Nephron (organoid): Measurements from ENCODE around the gene DOK7.

Source experiments
- H3K27ac Mint-ChIP-seq, 3 experiments: 2 replicates each; pipeline ENCODE4 v1.8.0; 2020; ENCODE audit warnings: mixed read lengths in 3 of 3, mild to moderate bottlenecking in 2 of 3, moderate library complexity in 1 of 3
- H3K27me3 Mint-ChIP-seq: 2 replicates; pipeline ENCODE4 v1.8.0; 2021; ENCODE audit warnings: low read depth, mild to moderate bottlenecking, moderate library complexity, mixed read lengths
- H3K36me3 Mint-ChIP-seq: 2 replicates; pipeline ENCODE4 v1.8.0; 2020; ENCODE audit warnings: low read depth, mixed read lengths
- H3K4me1 Mint-ChIP-seq: 2 replicates; pipeline ENCODE4 v1.8.0; 2020; ENCODE audit warnings: mixed read lengths
- H3K4me3 Mint-ChIP-seq, 3 experiments: 2 replicates each; pipeline ENCODE4 v1.8.0; 2020; ENCODE audit warnings: mild to moderate bottlenecking in 3 of 3, mixed read lengths in 3 of 3, moderate library complexity in 2 of 3
- H3K9me3 Mint-ChIP-seq: 2 replicates; pipeline ENCODE4 v1.8.0; 2020; ENCODE audit warnings: mixed read lengths
- TF ChIP-seq, protein P1 (sequence below), 3 experiments: fragments of 200-600 bp; sonication (generic); IDR thresholded peaks; one replicate each; pipeline ENCODE4 v1.5.0; 2021; ENCODE audit warnings: antibody characterized with exemption in 3 of 3; ENCODE audit not compliant: unreplicated experiment in 3 of 3

The DOK7 gene

DNA sequence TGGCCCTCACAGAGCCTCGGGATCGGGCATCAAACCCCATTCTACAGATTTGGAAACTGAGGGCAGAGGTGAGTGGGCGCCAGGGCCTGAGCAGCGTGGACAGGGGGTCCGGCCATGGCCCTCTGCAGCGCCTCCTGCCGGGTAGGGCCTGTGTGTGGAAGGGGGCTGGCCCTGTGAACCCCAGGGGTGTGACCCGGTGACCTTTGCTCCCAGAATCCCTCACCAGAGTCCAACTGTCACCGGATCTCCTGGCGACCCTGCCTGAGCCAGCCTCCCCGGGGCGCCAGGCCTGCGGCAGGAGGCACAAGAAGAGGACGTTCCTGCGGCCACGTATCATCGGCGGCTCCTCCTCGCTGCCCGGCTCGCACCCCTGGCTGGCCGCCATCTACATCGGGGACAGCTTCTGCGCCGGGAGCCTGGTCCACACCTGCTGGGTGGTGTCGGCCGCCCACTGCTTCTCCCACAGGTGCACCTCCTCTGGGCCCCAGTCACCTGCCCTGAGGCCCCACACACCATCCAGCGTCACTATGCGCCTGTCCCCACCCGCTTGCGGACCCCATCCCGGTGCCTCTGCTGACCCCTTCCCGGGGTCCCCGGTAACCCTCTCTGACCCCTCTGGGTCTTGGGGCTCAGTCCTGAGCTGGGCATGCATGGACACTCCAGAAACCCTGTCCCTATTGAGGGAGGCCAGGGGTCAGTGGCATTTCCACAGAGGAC lies 17.1 kb upstream of the DOK7 start:
- TF ChIP-seq, protein P1, sequence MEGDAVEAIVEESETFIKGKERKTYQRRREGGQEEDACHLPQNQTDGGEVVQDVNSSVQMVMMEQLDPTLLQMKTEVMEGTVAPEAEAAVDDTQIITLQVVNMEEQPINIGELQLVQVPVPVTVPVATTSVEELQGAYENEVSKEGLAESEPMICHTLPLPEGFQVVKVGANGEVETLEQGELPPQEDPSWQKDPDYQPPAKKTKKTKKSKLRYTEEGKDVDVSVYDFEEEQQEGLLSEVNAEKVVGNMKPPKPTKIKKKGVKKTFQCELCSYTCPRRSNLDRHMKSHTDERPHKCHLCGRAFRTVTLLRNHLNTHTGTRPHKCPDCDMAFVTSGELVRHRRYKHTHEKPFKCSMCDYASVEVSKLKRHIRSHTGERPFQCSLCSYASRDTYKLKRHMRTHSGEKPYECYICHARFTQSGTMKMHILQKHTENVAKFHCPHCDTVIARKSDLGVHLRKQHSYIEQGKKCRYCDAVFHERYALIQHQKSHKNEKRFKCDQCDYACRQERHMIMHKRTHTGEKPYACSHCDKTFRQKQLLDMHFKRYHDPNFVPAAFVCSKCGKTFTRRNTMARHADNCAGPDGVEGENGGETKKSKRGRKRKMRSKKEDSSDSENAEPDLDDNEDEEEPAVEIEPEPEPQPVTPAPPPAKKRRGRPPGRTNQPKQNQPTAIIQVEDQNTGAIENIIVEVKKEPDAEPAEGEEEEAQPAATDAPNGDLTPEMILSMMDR (IDR thresholded peaks at IDR 0.05; ENCODE audit: unreplicated experiment in 3 of 3) = no peak
- Mint-ChIP-seq H3K36me3 (no peaks in the 10 kb centered on the region), H3K9me3 (no peaks in the 10 kb centered on the region), H3K27ac (no peak overlapping the region), H3K4me3 (no peak overlapping the region), H3K27me3 (no peaks in the 10 kb centered on the region), H3K4me1 (peaks cover 5% of the 10 kb centered on the region)

DNA sequence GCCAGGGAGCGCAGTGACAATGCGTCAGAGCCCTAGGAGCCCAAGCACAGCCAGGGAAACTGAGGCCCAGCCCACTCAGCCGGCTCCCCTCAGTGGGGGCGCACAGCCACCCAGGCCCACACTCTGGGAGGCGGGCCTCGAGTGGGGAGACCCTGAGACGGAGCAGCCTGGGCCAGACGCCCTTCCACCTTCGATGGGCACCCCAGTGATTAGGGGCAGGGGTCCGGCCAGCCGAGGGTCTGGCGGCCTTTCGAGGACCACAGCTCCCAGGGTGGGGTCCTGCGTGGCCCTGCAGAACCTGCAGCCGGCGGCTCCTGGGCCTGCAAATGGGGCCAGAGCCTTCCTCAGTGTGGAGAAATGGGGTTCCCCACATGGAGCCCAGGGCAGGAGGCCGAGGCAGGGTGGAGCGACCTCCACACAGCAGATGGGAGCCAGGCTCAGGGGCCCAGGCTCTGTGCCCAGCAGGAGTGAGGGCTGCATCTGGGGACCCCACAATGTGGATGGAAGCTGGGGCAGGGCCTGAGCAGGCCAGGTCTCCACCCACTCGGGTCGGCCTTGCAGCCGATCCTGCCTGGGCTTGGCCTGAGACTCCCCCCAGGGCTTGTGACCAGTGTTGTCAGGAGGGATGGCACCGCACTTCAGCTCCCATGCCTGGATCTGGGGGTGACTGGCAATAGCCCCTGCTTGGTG lies 16.3 kb upstream of the DOK7 start:
- Mint-ChIP-seq H3K4me3 (no peak overlapping the region), H3K27me3 (no peaks in the 10 kb centered on the region), H3K27ac (no peak overlapping the region), H3K36me3 (no peaks in the 10 kb centered on the region), H3K4me1 (peaks cover 5% of the 10 kb centered on the region), H3K9me3 (no peaks in the 10 kb centered on the region)
- TF ChIP-seq, protein P1 (IDR thresholded peaks at IDR 0.05; ENCODE audit: unreplicated experiment in 3 of 3) = no peak

DNA sequence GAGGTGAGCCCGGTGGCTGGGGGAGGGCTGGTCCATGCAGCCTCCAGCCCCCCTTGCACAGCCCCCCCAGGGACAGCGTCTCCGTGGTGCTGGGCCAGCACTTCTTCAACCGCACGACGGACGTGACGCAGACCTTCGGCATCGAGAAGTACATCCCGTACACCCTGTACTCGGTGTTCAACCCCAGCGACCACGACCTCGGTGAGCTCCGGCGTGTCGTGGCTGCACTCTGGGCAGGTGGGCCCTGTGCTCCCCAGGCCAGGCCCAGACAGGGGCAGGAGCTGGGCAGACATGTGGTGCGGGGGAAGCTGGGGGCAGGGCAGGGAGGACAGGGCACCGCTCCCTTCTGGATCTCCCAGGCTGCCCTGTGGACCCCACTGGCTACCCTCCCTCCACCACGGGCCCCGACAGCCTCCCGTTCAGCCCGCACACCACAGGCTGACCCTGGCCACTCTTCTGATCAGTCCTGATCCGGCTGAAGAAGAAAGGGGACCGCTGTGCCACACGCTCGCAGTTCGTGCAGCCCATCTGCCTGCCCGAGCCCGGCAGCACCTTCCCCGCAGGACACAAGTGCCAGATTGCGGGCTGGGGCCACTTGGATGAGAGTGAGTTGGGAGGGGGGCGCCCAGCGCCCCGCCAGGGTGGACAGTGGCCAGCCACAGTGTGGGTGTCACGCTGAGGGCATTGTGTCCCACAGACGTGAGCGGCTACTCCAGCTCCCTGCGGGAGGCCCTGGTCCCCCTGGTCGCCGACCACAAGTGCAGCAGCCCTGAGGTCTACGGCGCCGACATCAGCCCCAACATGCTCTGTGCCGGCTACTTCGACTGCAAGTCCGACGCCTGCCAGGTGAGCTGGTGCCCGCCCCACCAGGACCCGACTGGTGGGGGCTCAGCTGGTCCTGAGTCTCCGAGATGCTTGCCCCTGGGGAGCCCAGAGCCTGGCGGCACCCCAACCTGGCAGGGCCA lies 15.4 kb upstream of the DOK7 start:
- Mint-ChIP-seq H3K27ac (no peak overlapping the region), H3K4me1 (peaks cover 5% of the 10 kb centered on the region), H3K4me3 (no peak overlapping the region), H3K36me3 (no peaks in the 10 kb centered on the region), H3K9me3 (no peaks in the 10 kb centered on the region), H3K27me3 (no peaks in the 10 kb centered on the region)
- TF ChIP-seq, protein P1 (IDR thresholded peaks at IDR 0.05; ENCODE audit: unreplicated experiment in 3 of 3) = no peak

DNA sequence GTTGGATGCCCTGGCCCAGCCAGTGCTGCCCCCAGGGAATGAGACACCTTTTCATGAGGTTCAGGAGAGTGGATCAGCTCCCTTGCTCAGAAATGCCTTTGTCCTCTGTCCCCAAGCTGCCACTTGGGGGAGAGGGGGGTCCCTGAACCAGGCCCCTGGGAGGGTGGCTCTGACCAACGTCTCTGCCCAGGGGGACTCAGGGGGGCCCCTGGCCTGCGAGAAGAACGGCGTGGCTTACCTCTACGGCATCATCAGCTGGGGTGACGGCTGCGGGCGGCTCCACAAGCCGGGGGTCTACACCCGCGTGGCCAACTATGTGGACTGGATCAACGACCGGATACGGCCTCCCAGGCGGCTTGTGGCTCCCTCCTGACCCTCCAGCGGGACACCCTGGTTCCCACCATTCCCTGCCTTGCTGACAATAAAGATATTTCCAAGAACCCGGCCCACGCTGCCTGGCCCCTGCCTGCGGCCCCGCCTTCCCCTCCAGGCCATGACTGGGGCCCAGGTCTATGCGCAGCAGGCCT lies 14.0 kb upstream of the DOK7 start:
- Mint-ChIP-seq H3K9me3 (no peaks in the 10 kb centered on the region), H3K36me3 (no peaks in the 10 kb centered on the region), H3K27me3 (no peaks in the 10 kb centered on the region), H3K4me3 (no peak overlapping the region), H3K4me1 (peaks cover 5% of the 10 kb centered on the region), H3K27ac (peak overlapping the region in 2 of 3 experiments; percentile 34 to 49)
- TF ChIP-seq, protein P1 (IDR thresholded peaks at IDR 0.05; ENCODE audit: unreplicated experiment in 3 of 3) = no peak

DNA sequence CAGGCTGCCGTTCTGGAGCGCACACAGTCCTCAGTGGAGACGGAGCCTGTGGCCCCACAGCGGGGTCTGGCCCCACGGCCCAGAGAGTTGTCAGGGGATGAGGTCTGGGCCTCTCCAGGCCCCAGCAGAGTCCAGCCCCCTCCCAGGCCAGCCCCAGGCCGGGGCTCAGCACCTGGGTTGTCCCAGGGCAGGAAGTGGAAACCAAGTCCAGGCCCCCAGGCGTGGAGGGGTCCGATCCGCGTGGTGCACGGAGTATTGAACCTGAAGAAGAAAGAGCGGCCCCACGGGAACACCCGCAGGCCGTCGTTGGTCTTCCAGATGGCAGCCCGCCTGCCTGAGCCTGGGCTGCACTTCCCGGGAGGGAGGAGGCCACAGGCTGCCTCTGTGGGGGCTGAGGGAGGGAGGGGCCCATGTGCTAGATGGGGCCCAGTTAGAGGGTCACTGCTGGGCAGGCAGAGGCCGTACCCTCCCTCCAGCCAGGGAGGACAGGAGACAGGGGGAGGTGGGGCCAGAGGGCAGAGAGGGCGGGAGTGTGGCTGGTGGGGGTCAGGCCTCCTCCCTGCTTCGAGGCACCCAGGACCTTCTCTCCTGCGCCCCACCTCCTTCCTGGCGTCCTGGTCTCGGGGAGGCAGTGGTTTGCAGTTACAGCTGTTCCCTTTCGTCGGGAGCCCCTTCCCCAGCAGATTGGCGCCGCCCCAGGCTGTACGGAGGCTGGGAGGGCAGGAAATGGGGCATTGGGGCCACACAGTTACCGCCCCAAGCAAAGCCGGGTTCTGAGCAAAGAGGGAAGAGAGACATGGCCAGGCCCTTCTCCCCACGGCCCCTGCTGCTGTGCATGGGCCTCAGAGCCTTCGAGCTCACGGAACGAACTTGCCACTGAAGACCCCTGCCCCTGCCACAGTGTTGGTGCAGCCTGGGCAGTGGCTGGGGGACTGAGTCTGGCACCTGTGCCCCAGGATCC lies 13.3 kb upstream of the DOK7 start:
- peaks cover 5% of the 10 kb centered on the region for H3K4me1 Mint-ChIP-seq
- TF ChIP-seq, protein P1 (IDR thresholded peaks at IDR 0.05; ENCODE audit: unreplicated experiment in 3 of 3) = no peak
- H3K4me3 Mint-ChIP-seq = no peak overlapping the region
- no peaks in the 10 kb centered on the region for H3K27me3 Mint-ChIP-seq
- H3K9me3 Mint-ChIP-seq = peaks cover under 1% of the 10 kb centered on the region
- no peak overlapping the region for H3K27ac Mint-ChIP-seq
- H3K36me3 Mint-ChIP-seq = no peaks in the 10 kb centered on the region
